Esophagus muscularis mucosa (tissue), 3 donors: ENCODE results near the gene ADAMTSL1.

Source experiments
- POLR2A ChIP-seq: fragments of 450-650 bp; IDR thresholded peaks from one replicate; pipeline ENCODE4 v1.6.1; 2017; ENCODE audit warnings: antibody characterized with exemption, moderate library complexity, mild to moderate bottlenecking, low read depth
- POLR2AphosphoS5 ChIP-seq, 2 donors: sonication (generic); formaldehyde crosslinking; IDR thresholded peaks; one replicate each; pipeline ENCODE4 v1.6.1; 2017; ENCODE audit warnings: antibody characterized with exemption in 2 of 2
- TF ChIP-seq, protein P1 (sequence below), 3 experiments: fragments of 200-600 bp in 2 of 3; fragments of 450-650 bp in 1 of 3; sonication (generic) in 2 of 3; IDR thresholded peaks; one replicate each; pipeline ENCODE4 v1.5.1; 2017 to 2019; ENCODE audit warnings: antibody characterized with exemption in 3 of 3, mild to moderate bottlenecking in 2 of 3, moderate library complexity in 1 of 3

- TF ChIP-seq POLR2A (no peak), POLR2AphosphoS5 (IDR thresholded peaks at IDR 0.05) (no peak)
- TF ChIP-seq, protein P1, sequence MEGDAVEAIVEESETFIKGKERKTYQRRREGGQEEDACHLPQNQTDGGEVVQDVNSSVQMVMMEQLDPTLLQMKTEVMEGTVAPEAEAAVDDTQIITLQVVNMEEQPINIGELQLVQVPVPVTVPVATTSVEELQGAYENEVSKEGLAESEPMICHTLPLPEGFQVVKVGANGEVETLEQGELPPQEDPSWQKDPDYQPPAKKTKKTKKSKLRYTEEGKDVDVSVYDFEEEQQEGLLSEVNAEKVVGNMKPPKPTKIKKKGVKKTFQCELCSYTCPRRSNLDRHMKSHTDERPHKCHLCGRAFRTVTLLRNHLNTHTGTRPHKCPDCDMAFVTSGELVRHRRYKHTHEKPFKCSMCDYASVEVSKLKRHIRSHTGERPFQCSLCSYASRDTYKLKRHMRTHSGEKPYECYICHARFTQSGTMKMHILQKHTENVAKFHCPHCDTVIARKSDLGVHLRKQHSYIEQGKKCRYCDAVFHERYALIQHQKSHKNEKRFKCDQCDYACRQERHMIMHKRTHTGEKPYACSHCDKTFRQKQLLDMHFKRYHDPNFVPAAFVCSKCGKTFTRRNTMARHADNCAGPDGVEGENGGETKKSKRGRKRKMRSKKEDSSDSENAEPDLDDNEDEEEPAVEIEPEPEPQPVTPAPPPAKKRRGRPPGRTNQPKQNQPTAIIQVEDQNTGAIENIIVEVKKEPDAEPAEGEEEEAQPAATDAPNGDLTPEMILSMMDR (IDR thresholded peaks at IDR 0.05) = no peak
Observed at GRCh38 chr9:18726546-18726945, 252.6 kb downstream of the ADAMTSL1 start.
